HepG2 (cell line): ENCODE measurements around the gene INAFM2. TPM values are rescaled to one million over a fixed set of nuclear protein-coding genes. Genes with fewer than 3 reads are reported as not detected.

Experiments
- ATAC-seq: fragments of 200-7000 bp; cut with Tn5 transposase; 3 replicates; pipeline ENCODE4 v1.9.1; 2020; ENCODE audit warnings: mild to moderate bottlenecking, moderate library complexity
- BruUV-seq: library from RNA; stranded (reverse); fragments of 400-500 nt; replicated peaks from 2 replicates; lab custom pipeline; 2021; lab: Mats Ljungman, UMichigan
- CTCF ChIA-PET: fragments of 300-600 bp; formaldehyde crosslinking; extraction: SDS; loops from one replicate; lab custom pipeline; 2021; ENCODE audit warnings: low total read pairs, inconsistent platforms, low intra/inter-chr PET ratio; lab: Yijun Ruan, JAX
- POLR2A ChIA-PET: fragments of 350-600 bp; sonication (Branson Sonifier 250); formaldehyde crosslinking; loops from one replicate; lab custom pipeline; 2020; ENCODE audit warnings: antibody characterized with exemption, inconsistent platforms; lab: Yijun Ruan, JAX
- DNase-seq: peaks from one replicate; pipeline ENCODE4 v3.0.0-alpha.2; 2015; ENCODE audit warnings: low spot score
- FAIRE-seq: peaks from 3 replicates; lab custom pipeline; 2011; peaks lifted over from hg19 to GRCh38; lab: Jason Lieb, UNC
- H2AFZ ChIP-seq: one replicate; pipeline ENCODE4 v1.6.1; 2011; ENCODE audit warnings: low read length, inconsistent platforms
- H3K27ac ChIP-seq: fragments of 300-600 bp; 3 replicates; pipeline ENCODE4 v1.8.0; 2011; ENCODE audit warnings: mixed run types, mild to moderate bottlenecking, mixed read lengths, low read length, inconsistent platforms; ENCODE audit not compliant: insufficient read depth; ENCODE audit errors: extremely low read length
- H3K27me3 ChIP-seq, 2 experiments: fragments of 200-600 bp in 1 of 2; 2 replicates in 1 of 2; 3 replicates in 1 of 2; pipeline versions ENCODE4 v1.6.0 to v1.8.0; 2011; ENCODE audit warnings: low read length in 2 of 2, mild to moderate bottlenecking in 2 of 2, moderate library complexity in 2 of 2, inconsistent platforms in 1 of 2; ENCODE audit not compliant: insufficient read depth in 2 of 2, control insufficient read depth in 1 of 2
- H3K36me3 ChIP-seq, 2 experiments: fragments of 200-600 bp in 1 of 2; replicated peaks in 1 of 2; 2 replicates in 1 of 2; 3 replicates in 1 of 2; pipeline versions ENCODE4 v1.5.1 to v1.8.0; 2011; ENCODE audit warnings: low read length in 2 of 2, inconsistent platforms in 1 of 2; ENCODE audit not compliant: insufficient read depth in 2 of 2, control insufficient read depth in 1 of 2
- H3K4me1 ChIP-seq: 2 replicates; pipeline ENCODE4 v1.5.1; 2012; ENCODE audit warnings: low read length, inconsistent platforms; ENCODE audit not compliant: insufficient read depth
- H3K4me2 ChIP-seq: 2 replicates; pipeline ENCODE4 v1.6.0; 2011; ENCODE audit warnings: low read depth, low read length, inconsistent platforms
- H3K4me3 ChIP-seq, 3 experiments: fragments of 200-600 bp in 1 of 3; sonication (generic), shearing (Covaris generic) in 1 of 3; replicated peaks in 1 of 3; 2 replicates each; pipeline ENCODE4 v1.5.1; 2011 to 2016; ENCODE audit warnings: low read length in 3 of 3, inconsistent platforms in 2 of 3, low read depth in 2 of 3, mild to moderate bottlenecking in 2 of 3, control low read depth in 1 of 3, mixed read lengths in 1 of 3; ENCODE audit not compliant: insufficient read depth in 1 of 3
- H3K79me2 ChIP-seq: one replicate; pipeline ENCODE4 v1.6.1; 2011; ENCODE audit warnings: low read length, inconsistent platforms; ENCODE audit not compliant: insufficient read depth
- H3K9ac ChIP-seq: 2 replicates; pipeline ENCODE4 v1.6.0; 2011; ENCODE audit warnings: mild to moderate bottlenecking, low read depth, low read length, inconsistent platforms; ENCODE audit not compliant: insufficient read depth
- H3K9me3 ChIP-seq: 2 replicates; pipeline ENCODE4 v1.5.1; 2012; ENCODE audit warnings: mild to moderate bottlenecking, low read length
- H4K20me1 ChIP-seq: 2 replicates; pipeline ENCODE4 v1.6.0; 2011; ENCODE audit warnings: inconsistent platforms, mild to moderate bottlenecking, low read length, moderate library complexity; ENCODE audit not compliant: insufficient read depth
- ATF1 ChIP-seq: IDR thresholded peaks from 2 replicates; pipeline ENCODE4 v1.6.1; 2016; ENCODE audit warnings: mild to moderate bottlenecking, control low read depth
- CEBPZ ChIP-seq: IDR thresholded peaks from 2 replicates; pipeline ENCODE4 v1.6.1; 2012; ENCODE audit warnings: low read length, improper control_type of control experiment
- FOSL1 ChIP-seq: sonication (generic); formaldehyde crosslinking; IDR thresholded peaks from 2 replicates; pipeline ENCODE4 v1.9.0; 2021; ENCODE audit warnings: missing genetic modification reagents, borderline replicate concordance
- KLF15 ChIP-seq: sonication (generic); formaldehyde crosslinking; IDR thresholded peaks from 2 replicates; pipeline ENCODE4 v1.8.1; 2023; ENCODE audit warnings: borderline replicate concordance, mild to moderate bottlenecking, inconsistent platforms, missing genetic modification reagents, mixed read lengths
- NFIB ChIP-seq: sonication (generic); formaldehyde crosslinking; IDR thresholded peaks from 2 replicates; pipeline ENCODE4 v1.9.0; 2021; ENCODE audit warnings: missing genetic modification reagents, mild to moderate bottlenecking, borderline replicate concordance
- PLRG1 ChIP-seq: fragments of 450-650 bp; conservative IDR thresholded peaks from 2 replicates; pipeline ENCODE4 v1.6.1; 2016
- ZNF362 ChIP-seq: sonication (generic); formaldehyde crosslinking; IDR thresholded peaks from 2 replicates; pipeline ENCODE4 v1.4.0; 2020; ENCODE audit warnings: missing genetic modification reagents, mild to moderate bottlenecking, borderline replicate concordance
- ZNF629 ChIP-seq: sonication (generic); formaldehyde crosslinking; conservative IDR thresholded peaks from 2 replicates; pipeline ENCODE4 v1.5.0; 2020; ENCODE audit warnings: missing genetic modification reagents
- WGBS: methylation state at CpG from one replicate; pipeline ENCODE4 v1.1.6; 2017; ENCODE audit warnings: low lambda C conversion rate; 5-methylcytosine and 5-hydroxymethylcytosine counted together
- in situ Hi-C: cut with HindIII; loops from 2 replicates; pipeline ENCODE4 v1.10.0; 2017; ENCODE audit warnings: low pct_unique_long_range_greater_than_20kb; ENCODE audit not compliant: extremely low pct_ligation_motif_present
- intact Hi-C: fragments of 100-400 bp; cut with micrococcal nuclease; formaldehyde crosslinking; loops from one replicate; pipeline ENCODE4 v1.10.0; 2022; ENCODE audit not compliant: unreplicated experiment
- polyA plus RNA-seq, 8 experiments: library from polyadenylated mRNA; depleted of rRNA in 3 of 8; stranded (reverse) in 7 of 8; unstranded in 1 of 8; fragments of >200 nt; fragmentation: Illumina TruSeq in 4 of 8; extraction: Trizol in 4 of 8; gene quantifications; 2 replicates each; pipeline versions ENCODE4 v1.2.1 to v1.2.3, GENCODE V29; 2011 to 2016; ENCODE audit warnings: low read depth in 4 of 8, missing spikeins in 1 of 8, mixed read lengths in 1 of 8; ENCODE audit not compliant: insufficient read depth in 1 of 8
- total RNA-seq, 5 experiments: library from RNA; depleted of rRNA; stranded (reverse); fragments of >200 nt; fragmentation: Illumina TruSeq; extraction: Trizol; gene quantifications; 2 replicates each; pipeline ENCODE4 v1.2.3, GENCODE V29; 2016; ENCODE audit warnings: low read depth in 1 of 5

Gene INAFM2
- total and polyA plus RNA-seq, 2 of the 13 experiments (the other 11 are each of a cell fraction or from before 2014, with no cell fraction given): 5.5 to 6.5 TPM

GRCh38 chr15:40345867-40346578 is 22.5 kb downstream of the INAFM2 start:
- H3K9ac ChIP-seq: no peak overlapping the region
- no peak overlapping the region for H3K4me3 ChIP-seq
- no TSS peak for BruUV-seq
- H3K27ac ChIP-seq: no peak overlapping the region
- no peaks in the 10 kb centered on the region for H3K36me3 ChIP-seq
- no peaks in the 10 kb centered on the region for H3K9me3 ChIP-seq
- H2AFZ ChIP-seq: no peak overlapping the region
- H3K27me3 ChIP-seq: no peaks in the 10 kb centered on the region; a peak in 1 of 5 replicates
- peaks cover 90% of the 10 kb centered on the region for H3K4me1 ChIP-seq
- no peak for FAIRE-seq
- WGBS: 20% methylated on average over 4 of the region's 6 CpGs
- ATAC-seq: 0 out of 3 replicates have a peak, but pooled peaks have one; percentile 3
- no peaks in the 10 kb centered on the region for H4K20me1 ChIP-seq
- in situ Hi-C loops: loop anchor here (5.0 kb wide), 1 partner anchor 76 kb away; no protein-coding TSS in a partner anchor
- ChIA-PET CTCF (no interaction called here), POLR2A (no interaction called here)
- DNase-seq: no peak
- peak overlapping the region; percentile 29; the same call in 1 of the 2 replicates for H3K4me2 ChIP-seq
- intact Hi-C loops: no loop called here
- no peaks in the 10 kb centered on the region for H3K79me2 ChIP-seq
- TF ChIP-seq ZNF629 (CRISPR knock-in tag) (no peak), KLF15 (CRISPR knock-in tag) (no peak), NFIB (CRISPR knock-in tag) (no peak), CEBPZ (no peak), FOSL1 (CRISPR knock-in tag) (no peak), ATF1 (CRISPR knock-in tag) (no peak), ZNF362 (CRISPR knock-in tag) (no peak), PLRG1 (no peak)
- TF ChIP-seq, all 625 proteins: peak for 0
